HCT116 (cell line): ENCODE results near the gene HOXD10. TPM values are rescaled to one million over a fixed set of nuclear protein-coding genes. Genes with fewer than 3 reads are reported as not detected.

Source experiments
- ATAC-seq: fragments of 200-7000 bp; cut with Tn5 transposase; 2 replicates; pipeline ENCODE4 v1.9.1; 2020; ENCODE audit warnings: mild to moderate bottlenecking, moderate library complexity
- BruUV-seq: library from RNA; stranded (reverse); fragments of 400-500 nt; replicated peaks from 2 replicates; lab custom pipeline; 2021; lab: Mats Ljungman, UMichigan
- CTCF ChIA-PET: fragments of 300-600 bp; sonication (Branson Sonifier 250); formaldehyde crosslinking; loops from one replicate; lab custom pipeline; 2021; ENCODE audit warnings: antibody characterized with exemption; lab: Charles Lee
- POLR2A ChIA-PET: fragments of 300-600, 350-600 bp; sonication (Branson Sonifier 250); formaldehyde crosslinking; loops from one replicate; lab custom pipeline; 2021; ENCODE audit warnings: antibody characterized with exemption; lab: Charles Lee
- RAD21 ChIA-PET, 2 experiments: fragments of 300-600 bp; sonication (Branson Sonifier 250); formaldehyde crosslinking; loops; one replicate each; lab custom pipeline; 2023; ENCODE audit warnings: low total read pairs in 2 of 2; ENCODE audit not compliant: uncharacterized antibody in 2 of 2, unreplicated experiment in 2 of 2, low non-redundant PET in 1 of 2; lab: Charles Lee
- DNase-seq: peaks from one replicate; pipeline ENCODE4 v3.0.0-alpha.2; 2010; ENCODE audit warnings: low read depth, low spot score
- H2AFZ ChIP-seq: fragments of 200-600 bp; shearing (Covaris generic), sonication (generic); 2 replicates; pipeline ENCODE4 v1.6.1; 2017; ENCODE audit warnings: low read depth, mixed run types, mixed read lengths, antibody characterized with exemption, low read length; ENCODE audit not compliant: poor library complexity, severe bottlenecking
- H3K27ac ChIP-seq: 2 replicates; pipeline ENCODE4 v1.5.1; 2012; ENCODE audit warnings: low read depth, low read length
- H3K27me3 ChIP-seq: fragments of 200-600 bp; sonication (generic); 2 replicates; pipeline ENCODE4 v1.6.1; 2016; ENCODE audit warnings: mixed run types, low read length, mixed read lengths; ENCODE audit not compliant: insufficient read depth
- H3K36me3 ChIP-seq, 2 experiments: fragments of 200-500 bp in 1 of 2; fragments of 200-600 bp in 1 of 2; sonication (Bioruptor generic) in 1 of 2; sonication (generic) in 1 of 2; 2 replicates each; pipeline versions ENCODE4 v1.5.1 to v1.6.1; 2014 to 2016; ENCODE audit warnings: low read length in 2 of 2, inconsistent platforms in 1 of 2, mixed read lengths in 1 of 2, mixed run types in 1 of 2; ENCODE audit not compliant: insufficient read depth in 2 of 2, control insufficient read depth in 1 of 2
- H3K4me1 ChIP-seq, 2 experiments: fragments of 200-600 bp in 1 of 2; sonication (generic) in 1 of 2; 2 replicates each; pipeline versions ENCODE4 v1.5.1 to v1.6.1; 2012 to 2017; ENCODE audit warnings: low read length in 2 of 2, inconsistent platforms in 1 of 2, mild to moderate bottlenecking in 1 of 2, mixed read lengths in 1 of 2, mixed run types in 1 of 2, moderate library complexity in 1 of 2; ENCODE audit not compliant: insufficient read depth in 2 of 2, control insufficient read depth in 1 of 2
- H3K4me2 ChIP-seq: fragments of 200-600 bp; sonication (generic); 2 replicates; pipeline ENCODE4 v1.6.1; 2017; ENCODE audit warnings: mixed run types, low read length, mixed read lengths
- H3K4me3 ChIP-seq, 2 experiments: fragments of 200-600 bp in 1 of 2; sonication (generic) in 1 of 2; replicated peaks in 1 of 2; 2 replicates each; pipeline ENCODE4 v1.5.1; 2011 to 2016; ENCODE audit warnings: low read length in 2 of 2, control low read depth in 1 of 2, low read depth in 1 of 2, mild to moderate bottlenecking in 1 of 2, mixed read lengths in 1 of 2, mixed run types in 1 of 2
- H3K79me2 ChIP-seq: fragments of 200-600 bp; sonication (generic); 2 replicates; pipeline ENCODE4 v1.6.1; 2017; ENCODE audit warnings: mild to moderate bottlenecking, mixed run types, low read length, moderate library complexity, mixed read lengths; ENCODE audit not compliant: insufficient read depth
- H3K9ac ChIP-seq: fragments of 200-600 bp; sonication (generic); 2 replicates; pipeline ENCODE4 v1.6.1; 2016; ENCODE audit warnings: low read length, mixed read lengths
- H3K9me2 ChIP-seq: fragments of 200-600 bp; sonication (generic), shearing (Covaris generic); 2 replicates; pipeline ENCODE4 v1.6.1; 2017; ENCODE audit warnings: mixed run types, mild to moderate bottlenecking, moderate library complexity; ENCODE audit not compliant: insufficient read depth
- H3K9me3 ChIP-seq, 2 experiments: fragments of 200-500 bp in 1 of 2; fragments of 200-600 bp in 1 of 2; sonication (Bioruptor generic) in 1 of 2; sonication (generic) in 1 of 2; 2 replicates each; pipeline ENCODE4 v1.6.1; 2014 to 2017; ENCODE audit warnings: low read length in 2 of 2, mixed read lengths in 2 of 2, inconsistent platforms in 1 of 2, low read depth in 1 of 2, mild to moderate bottlenecking in 1 of 2, mixed run types in 1 of 2, moderate library complexity in 1 of 2; ENCODE audit not compliant: control insufficient read depth in 1 of 2, insufficient read depth in 1 of 2
- H4K20me1 ChIP-seq: fragments of 200-600 bp; sonication (generic), shearing (Covaris generic); 2 replicates; pipeline ENCODE4 v1.6.1; 2017; ENCODE audit warnings: mixed run types, mild to moderate bottlenecking, moderate library complexity; ENCODE audit not compliant: insufficient read depth
- EZH2 ChIP-seq: fragments of 200-600 bp; sonication (generic); IDR thresholded peaks from 2 replicates; pipeline ENCODE4 v1.6.1; 2017; ENCODE audit warnings: antibody characterized with exemption, mixed run types
- FOSL1 ChIP-seq: IDR thresholded peaks from 2 replicates; pipeline ENCODE4 v1.6.1; 2012; ENCODE audit warnings: low read depth
- TCF7L2 ChIP-seq: IDR thresholded peaks from 2 replicates; pipeline ENCODE4 v1.7.0; 2011; ENCODE audit warnings: borderline replicate concordance, inconsistent platforms; ENCODE audit not compliant: insufficient read depth, insufficient read length; ENCODE audit errors: extremely low read depth
- intact Hi-C: fragments of 100-400 bp; cut with micrococcal nuclease; formaldehyde crosslinking; loops from 2 replicates; pipeline ENCODE4 v1.10.0; 2022
- total RNA-seq: library from RNA; stranded (reverse); gene quantifications from one replicate; pipeline ENCODE4 v1.2.1, GENCODE V29; 2021; ENCODE audit not compliant: unreplicated experiment
- TF ChIP-seq, protein P1 (sequence below): IDR thresholded peaks from 2 replicates; pipeline ENCODE4 v1.6.1; 2012
- TF ChIP-seq, protein P2 (sequence below): IDR thresholded peaks from 2 replicates; pipeline ENCODE4 v1.6.1; 2012; ENCODE audit warnings: low read depth

Gene HOXD10
- total RNA-seq, 1 experiment from 2014 or later, result not detected

DNA sequence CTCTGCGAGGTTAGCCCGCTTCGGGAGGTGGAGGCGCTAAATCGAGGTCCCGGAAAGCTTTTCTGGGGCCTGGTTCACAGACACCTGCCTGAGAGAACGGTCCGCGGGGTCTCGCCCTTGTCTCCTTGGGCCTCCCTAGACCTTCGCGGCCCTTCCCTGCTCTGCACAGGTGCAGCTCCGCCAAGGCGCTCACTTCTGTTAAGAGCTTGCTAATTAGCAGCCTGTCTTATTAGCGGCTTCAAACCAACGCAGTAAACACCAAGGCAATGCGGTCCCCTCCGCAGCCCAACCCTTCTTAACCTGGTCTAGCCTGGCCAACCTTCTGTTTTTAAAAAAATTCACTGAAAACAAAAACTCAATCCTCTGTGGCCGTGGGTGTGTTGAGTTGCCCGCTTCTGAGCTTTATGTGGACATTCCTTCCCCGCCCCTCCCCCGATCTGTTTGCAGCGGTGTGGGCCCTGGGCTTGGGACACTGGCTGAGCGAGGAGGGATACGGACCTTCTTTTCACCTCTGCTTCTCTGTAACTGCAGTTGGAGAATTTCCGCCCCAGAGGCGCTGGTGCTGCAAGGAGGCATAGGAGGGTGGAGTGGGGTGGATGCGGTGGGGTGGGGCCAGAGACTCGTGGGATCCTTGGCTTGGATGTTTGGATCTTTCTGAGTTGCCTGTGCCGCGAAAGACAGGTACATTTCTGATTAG lies 31.4 kb downstream of the HOXD10 start:
- BruUV-seq, result no TSS peak
- intact Hi-C loops, result no loop called here
- Histone ChIP-seq H3K9me3 (no peaks in the 10 kb centered on the region), H3K9me2 (no peaks in the 10 kb centered on the region), H4K20me1 (no peaks in the 10 kb centered on the region), H3K4me2 (no peak overlapping the region), H3K79me2 (no peaks in the 10 kb centered on the region), H3K27ac (no peak overlapping the region), H3K27me3 (no peaks in the 10 kb centered on the region), H2AFZ (no peak overlapping the region), H3K9ac (no peak overlapping the region), H3K4me3 (no peak overlapping the region), H3K4me1 (no peaks in the 10 kb centered on the region), H3K36me3 (no peaks in the 10 kb centered on the region)
- ChIA-PET RAD21 (no interaction called here), CTCF (no interaction called here), POLR2A (no interaction called here)
- TF ChIP-seq, protein P1, sequence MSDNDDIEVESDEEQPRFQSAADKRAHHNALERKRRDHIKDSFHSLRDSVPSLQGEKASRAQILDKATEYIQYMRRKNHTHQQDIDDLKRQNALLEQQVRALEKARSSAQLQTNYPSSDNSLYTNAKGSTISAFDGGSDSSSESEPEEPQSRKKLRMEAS, result no peak
- TF ChIP-seq TCF7L2 (no peak), FOSL1 (no peak), EZH2 (no peak)
- TF ChIP-seq, protein P2, sequence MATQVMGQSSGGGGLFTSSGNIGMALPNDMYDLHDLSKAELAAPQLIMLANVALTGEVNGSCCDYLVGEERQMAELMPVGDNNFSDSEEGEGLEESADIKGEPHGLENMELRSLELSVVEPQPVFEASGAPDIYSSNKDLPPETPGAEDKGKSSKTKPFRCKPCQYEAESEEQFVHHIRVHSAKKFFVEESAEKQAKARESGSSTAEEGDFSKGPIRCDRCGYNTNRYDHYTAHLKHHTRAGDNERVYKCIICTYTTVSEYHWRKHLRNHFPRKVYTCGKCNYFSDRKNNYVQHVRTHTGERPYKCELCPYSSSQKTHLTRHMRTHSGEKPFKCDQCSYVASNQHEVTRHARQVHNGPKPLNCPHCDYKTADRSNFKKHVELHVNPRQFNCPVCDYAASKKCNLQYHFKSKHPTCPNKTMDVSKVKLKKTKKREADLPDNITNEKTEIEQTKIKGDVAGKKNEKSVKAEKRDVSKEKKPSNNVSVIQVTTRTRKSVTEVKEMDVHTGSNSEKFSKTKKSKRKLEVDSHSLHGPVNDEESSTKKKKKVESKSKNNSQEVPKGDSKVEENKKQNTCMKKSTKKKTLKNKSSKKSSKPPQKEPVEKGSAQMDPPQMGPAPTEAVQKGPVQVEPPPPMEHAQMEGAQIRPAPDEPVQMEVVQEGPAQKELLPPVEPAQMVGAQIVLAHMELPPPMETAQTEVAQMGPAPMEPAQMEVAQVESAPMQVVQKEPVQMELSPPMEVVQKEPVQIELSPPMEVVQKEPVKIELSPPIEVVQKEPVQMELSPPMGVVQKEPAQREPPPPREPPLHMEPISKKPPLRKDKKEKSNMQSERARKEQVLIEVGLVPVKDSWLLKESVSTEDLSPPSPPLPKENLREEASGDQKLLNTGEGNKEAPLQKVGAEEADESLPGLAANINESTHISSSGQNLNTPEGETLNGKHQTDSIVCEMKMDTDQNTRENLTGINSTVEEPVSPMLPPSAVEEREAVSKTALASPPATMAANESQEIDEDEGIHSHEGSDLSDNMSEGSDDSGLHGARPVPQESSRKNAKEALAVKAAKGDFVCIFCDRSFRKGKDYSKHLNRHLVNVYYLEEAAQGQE, result no peak
- ATAC-seq, result no peak
- DNase-seq, result no peak
